Thyroid gland (tissue), 4 donors: ENCODE measurements around the gene WFDC1.

ENCODE experiments used
- POLR2A ChIP-seq, 2 donors: fragments of 450-650 bp; IDR thresholded peaks; one replicate each; pipeline ENCODE4 v1.6.1; 2017; ENCODE audit warnings: antibody characterized with exemption in 2 of 2, mild to moderate bottlenecking in 2 of 2, moderate library complexity in 1 of 2
- TF ChIP-seq, protein P1 (sequence below), 6 experiments: fragments of 200-600 bp in 3 of 6; fragments of 450-650 bp in 3 of 6; sonication (generic) in 3 of 6; IDR thresholded peaks; one replicate each; pipeline ENCODE4 v1.5.1; 2016 to 2019; ENCODE audit warnings: antibody characterized with exemption in 6 of 6, mild to moderate bottlenecking in 2 of 6, inconsistent platforms in 1 of 6, moderate library complexity in 1 of 6

DNA sequence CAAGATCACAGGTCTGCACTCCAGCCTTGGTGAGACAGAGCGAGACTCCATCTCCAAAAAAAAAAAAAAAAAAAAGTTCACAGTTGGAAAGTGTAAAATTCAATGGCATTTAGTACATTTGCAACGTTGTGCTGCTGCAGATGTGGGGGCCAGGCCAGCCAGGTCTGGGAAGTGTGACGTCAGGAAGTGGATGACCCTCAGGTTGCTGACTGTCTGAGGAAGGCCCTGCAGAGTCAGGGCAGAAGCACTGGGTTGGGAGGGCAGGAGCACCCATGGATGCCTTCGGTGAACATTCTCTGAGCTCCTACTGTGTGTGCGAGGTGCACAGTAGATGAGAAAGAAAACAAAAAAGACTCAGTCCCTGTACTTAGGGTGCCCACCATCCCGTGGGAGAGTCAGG, 12.1 kb upstream of the WFDC1 start:
- TF ChIP-seq, protein P1, sequence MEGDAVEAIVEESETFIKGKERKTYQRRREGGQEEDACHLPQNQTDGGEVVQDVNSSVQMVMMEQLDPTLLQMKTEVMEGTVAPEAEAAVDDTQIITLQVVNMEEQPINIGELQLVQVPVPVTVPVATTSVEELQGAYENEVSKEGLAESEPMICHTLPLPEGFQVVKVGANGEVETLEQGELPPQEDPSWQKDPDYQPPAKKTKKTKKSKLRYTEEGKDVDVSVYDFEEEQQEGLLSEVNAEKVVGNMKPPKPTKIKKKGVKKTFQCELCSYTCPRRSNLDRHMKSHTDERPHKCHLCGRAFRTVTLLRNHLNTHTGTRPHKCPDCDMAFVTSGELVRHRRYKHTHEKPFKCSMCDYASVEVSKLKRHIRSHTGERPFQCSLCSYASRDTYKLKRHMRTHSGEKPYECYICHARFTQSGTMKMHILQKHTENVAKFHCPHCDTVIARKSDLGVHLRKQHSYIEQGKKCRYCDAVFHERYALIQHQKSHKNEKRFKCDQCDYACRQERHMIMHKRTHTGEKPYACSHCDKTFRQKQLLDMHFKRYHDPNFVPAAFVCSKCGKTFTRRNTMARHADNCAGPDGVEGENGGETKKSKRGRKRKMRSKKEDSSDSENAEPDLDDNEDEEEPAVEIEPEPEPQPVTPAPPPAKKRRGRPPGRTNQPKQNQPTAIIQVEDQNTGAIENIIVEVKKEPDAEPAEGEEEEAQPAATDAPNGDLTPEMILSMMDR (IDR thresholded peaks at IDR 0.05) = no peak
- no peak for TF ChIP-seq POLR2A (IDR thresholded peaks at IDR 0.05)
